GM12878 (cell line): ENCODE data around the gene SYNGAP1. TPM values are rescaled to one million over a fixed set of nuclear protein-coding genes. Genes with fewer than 3 reads are reported as not detected.
A peak's percentile ranks its signal among the peaks of the same experiment; 100 is the strongest.

Experiments used
- BCLAF1 ChIP-seq: fragments of 450-650 bp; IDR thresholded peaks from 2 replicates; pipeline ENCODE4 v1.6.1; 2017; ENCODE audit warnings: antibody characterized with exemption, mild to moderate bottlenecking, moderate library complexity
- CBX3 ChIP-seq: fragments of 200-600 bp; sonication (generic); IDR thresholded peaks from 2 replicates; pipeline ENCODE4 v1.6.1; 2016; ENCODE audit warnings: low read depth, borderline replicate concordance
- EED ChIP-seq: sonication (generic); IDR thresholded peaks from 2 replicates; pipeline ENCODE4 v1.6.1; 2016; ENCODE audit warnings: antibody characterized with exemption, low read depth
- GABPA ChIP-seq: IDR thresholded peaks from 2 replicates; pipeline ENCODE4 v1.6.1; 2014; ENCODE audit warnings: antibody characterized with exemption, low read depth, mild to moderate bottlenecking, inconsistent platforms
- LARP7 ChIP-seq: fragments of 450-650 bp; IDR thresholded peaks from 2 replicates; pipeline ENCODE4 v1.6.1; 2017; ENCODE audit warnings: mild to moderate bottlenecking
- MEF2A ChIP-seq: IDR thresholded peaks from 2 replicates; pipeline ENCODE4 v1.6.1; 2011; ENCODE audit warnings: low read depth, mild to moderate bottlenecking, low read length, moderate library complexity; ENCODE audit not compliant: insufficient read depth
- MTA3 ChIP-seq: IDR thresholded peaks from 2 replicates; pipeline ENCODE4 v1.6.1; 2012; ENCODE audit warnings: low read length, inconsistent platforms, borderline replicate concordance
- NFYA ChIP-seq: IDR thresholded peaks from 2 replicates; pipeline ENCODE4 v1.6.1; 2011; ENCODE audit warnings: low read depth, mild to moderate bottlenecking, low read length, improper control_type of control experiment, borderline replicate concordance
- PAX5 ChIP-seq: IDR thresholded peaks from 2 replicates; pipeline ENCODE4 v1.6.1; 2011; ENCODE audit warnings: low read depth, low read length, borderline replicate concordance
- PKNOX1 ChIP-seq: fragments of 450-650 bp; IDR thresholded peaks from 2 replicates; pipeline ENCODE4 v1.6.1; 2016; ENCODE audit warnings: mild to moderate bottlenecking
- POLR2A ChIP-seq: IDR thresholded peaks from 2 replicates; pipeline ENCODE4 v1.6.1; 2011; ENCODE audit warnings: low read depth, mild to moderate bottlenecking, low read length
- POLR2AphosphoS2 ChIP-seq: IDR thresholded peaks from 2 replicates; pipeline ENCODE4 v1.6.1; 2011; ENCODE audit warnings: low read depth, mild to moderate bottlenecking, low read length, improper control_type of control experiment, moderate library complexity
- RAD51 ChIP-seq: fragments of 450-650 bp; IDR thresholded peaks from 2 replicates; pipeline ENCODE4 v1.6.1; 2016; ENCODE audit warnings: moderate library complexity, mild to moderate bottlenecking, inconsistent platforms
- RB1 ChIP-seq: fragments of 450-650 bp; formaldehyde crosslinking; IDR thresholded peaks from 2 replicates; pipeline ENCODE4 v1.6.1; 2017; ENCODE audit warnings: mild to moderate bottlenecking, borderline replicate concordance
- RCOR1 ChIP-seq: conservative IDR thresholded peaks from 2 replicates; pipeline ENCODE4 v1.6.1; 2012; ENCODE audit warnings: low read depth, low read length, improper control_type of control experiment
- SIX5 ChIP-seq: IDR thresholded peaks from 2 replicates; pipeline ENCODE4 v1.6.1; 2011; ENCODE audit warnings: mild to moderate bottlenecking, low read depth, low read length, moderate library complexity; ENCODE audit not compliant: severe bottlenecking
- SRF ChIP-seq, 2 experiments: IDR thresholded peaks; 2 replicates each; pipeline ENCODE4 v1.6.1; 2011; ENCODE audit warnings: low read depth in 2 of 2, low read length in 2 of 2, mild to moderate bottlenecking in 1 of 2, moderate library complexity in 1 of 2
- SUZ12 ChIP-seq: fragments of 200-600 bp; sonication (generic); IDR thresholded peaks from one replicate; pipeline ENCODE4 v1.6.1; 2018; ENCODE audit warnings: antibody characterized with exemption, mild to moderate bottlenecking; ENCODE audit not compliant: unreplicated experiment
- TAF1 ChIP-seq: IDR thresholded peaks from 2 replicates; pipeline ENCODE4 v1.6.1; 2011; ENCODE audit warnings: mild to moderate bottlenecking, low read depth, low read length, borderline replicate concordance
- WRNIP1 ChIP-seq: IDR thresholded peaks from 2 replicates; pipeline ENCODE4 v1.6.1; 2011; ENCODE audit warnings: low read depth, low read length, improper control_type of control experiment, borderline replicate concordance
- ZBTB4 ChIP-seq: fragments of 450-650 bp; formaldehyde crosslinking; IDR thresholded peaks from 2 replicates; pipeline ENCODE4 v1.4.0; 2022; ENCODE audit warnings: mild to moderate bottlenecking, moderate library complexity
- ZNF274 ChIP-seq: IDR thresholded peaks from one replicate; pipeline ENCODE4 v1.8.0; 2011; ENCODE audit not compliant: insufficient read length, insufficient read depth
- ZNF622 ChIP-seq: fragments of 450-650 bp; IDR thresholded peaks from 2 replicates; pipeline ENCODE4 v1.6.1; 2017; ENCODE audit warnings: mild to moderate bottlenecking, inconsistent platforms
- polyA plus RNA-seq, 11 experiments: library from polyadenylated mRNA; depleted of rRNA in 4 of 11; unstranded in 6 of 11; stranded (reverse) in 5 of 11; fragments of >200 nt; fragmentation: Nextera tagmentation in 4 of 11; fragmentation: Illumina TruSeq in 1 of 11; extraction: Ambion mirVana in 4 of 11; extraction: Trizol in 1 of 11; gene quantifications; 1 replicate in 1 of 11; 2 replicates in 10 of 11; pipeline versions ENCODE4 v1.2.1 to v1.2.3, GENCODE V29; 2011 to 2016; ENCODE audit warnings: inconsistent platforms in 2 of 11, missing spikeins in 2 of 11, low read depth in 1 of 11
- total RNA-seq, 4 experiments: library from RNA; depleted of rRNA in 3 of 4; stranded (reverse); fragments of >200 nt in 3 of 4; fragmentation: Illumina TruSeq in 1 of 4; extraction: Trizol in 1 of 4; gene quantifications; 2 replicates each; pipeline versions ENCODE4 v1.2.1 to v1.2.3, GENCODE V29; 2013 to 2021

The SYNGAP1 gene
- total and polyA plus RNA-seq, 10 of the 15 experiments (the other 5 are each of a cell fraction or from before 2014, with no cell fraction given) = 0.05 to 9.2 (median 1.2) TPM

GRCh38 chr6:33410050-33410710 is 9.7 kb upstream of the SYNGAP1 start (continued):
- TF ChIP-seq BCLAF1 (no peak), TAF1 (0 out of 2 replicates have a peak, but pooled peaks have one; percentile 6), MEF2A (0 out of 2 replicates have a peak, but pooled peaks have one; percentile 8), MTA3 (no peak), SIX5 (no peak), EED (no peak), PAX5 (no peak), LARP7 (no peak; the same call in 1 of the 2 replicates), CBX3 (no peak), WRNIP1 (no peak), RCOR1 (0 out of 2 replicates have a peak, but pooled peaks have one; percentile 35), RAD51 (no peak), ZNF622 (no peak), POLR2A (peak; percentile 83), SRF (IDR thresholded peaks at IDR 0.05; ENCODE audit: low read depth in 2 of 2, low read length in 2 of 2) (no peak), GABPA (no peak), ZNF274 (no peak), SUZ12 (no peak), PKNOX1 (peak; percentile 85), RB1 (peak; percentile 95; the same call in 1 of the 2 replicates), ZBTB4 (CRISPR knock-in tag) (no peak), POLR2AphosphoS2 (peak; percentile 95), NFYA (no peak)
